Measurements from ENCODE around the gene SMARCA1.

DNA sequence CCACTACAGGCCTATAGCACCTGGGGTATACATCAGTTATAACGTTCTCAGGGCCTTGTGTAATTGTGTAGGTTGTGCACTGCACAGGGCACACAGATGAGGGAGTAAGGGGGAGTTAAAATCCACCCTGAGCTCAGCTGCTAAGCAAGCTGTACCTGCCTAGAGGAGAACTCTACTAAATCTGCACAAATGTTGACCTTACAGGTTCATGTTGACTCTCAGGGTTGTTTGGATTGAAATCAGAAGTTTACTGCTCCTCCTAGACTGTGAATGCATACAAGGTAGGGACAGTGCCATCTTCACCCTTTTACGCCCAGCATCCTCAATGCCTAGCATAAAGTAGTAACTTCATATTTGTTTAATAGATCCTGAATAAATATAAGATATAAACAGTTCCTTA lies 89.8 kb downstream of the SMARCA1 start:
- TF ChIP-seq, protein P1, sequence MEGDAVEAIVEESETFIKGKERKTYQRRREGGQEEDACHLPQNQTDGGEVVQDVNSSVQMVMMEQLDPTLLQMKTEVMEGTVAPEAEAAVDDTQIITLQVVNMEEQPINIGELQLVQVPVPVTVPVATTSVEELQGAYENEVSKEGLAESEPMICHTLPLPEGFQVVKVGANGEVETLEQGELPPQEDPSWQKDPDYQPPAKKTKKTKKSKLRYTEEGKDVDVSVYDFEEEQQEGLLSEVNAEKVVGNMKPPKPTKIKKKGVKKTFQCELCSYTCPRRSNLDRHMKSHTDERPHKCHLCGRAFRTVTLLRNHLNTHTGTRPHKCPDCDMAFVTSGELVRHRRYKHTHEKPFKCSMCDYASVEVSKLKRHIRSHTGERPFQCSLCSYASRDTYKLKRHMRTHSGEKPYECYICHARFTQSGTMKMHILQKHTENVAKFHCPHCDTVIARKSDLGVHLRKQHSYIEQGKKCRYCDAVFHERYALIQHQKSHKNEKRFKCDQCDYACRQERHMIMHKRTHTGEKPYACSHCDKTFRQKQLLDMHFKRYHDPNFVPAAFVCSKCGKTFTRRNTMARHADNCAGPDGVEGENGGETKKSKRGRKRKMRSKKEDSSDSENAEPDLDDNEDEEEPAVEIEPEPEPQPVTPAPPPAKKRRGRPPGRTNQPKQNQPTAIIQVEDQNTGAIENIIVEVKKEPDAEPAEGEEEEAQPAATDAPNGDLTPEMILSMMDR (conservative IDR thresholded peaks at IDR 0.05; ENCODE audit: low read length), result no peak
- no peak for TF ChIP-seq EZH2phosphoT487 (IDR thresholded peaks at IDR 0.05; ENCODE audit: borderline replicate concordance, low read depth, low read length)

Measured in OCI-LY7 (cell line).